ENCODE results near the gene PUS7L.
"Not testable (repeated sequence)": the region's sequence is repeated elsewhere in the genome, so short reads cannot be mapped to it uniquely, and the experiment has no call there.

The PUS7L gene, protein sequence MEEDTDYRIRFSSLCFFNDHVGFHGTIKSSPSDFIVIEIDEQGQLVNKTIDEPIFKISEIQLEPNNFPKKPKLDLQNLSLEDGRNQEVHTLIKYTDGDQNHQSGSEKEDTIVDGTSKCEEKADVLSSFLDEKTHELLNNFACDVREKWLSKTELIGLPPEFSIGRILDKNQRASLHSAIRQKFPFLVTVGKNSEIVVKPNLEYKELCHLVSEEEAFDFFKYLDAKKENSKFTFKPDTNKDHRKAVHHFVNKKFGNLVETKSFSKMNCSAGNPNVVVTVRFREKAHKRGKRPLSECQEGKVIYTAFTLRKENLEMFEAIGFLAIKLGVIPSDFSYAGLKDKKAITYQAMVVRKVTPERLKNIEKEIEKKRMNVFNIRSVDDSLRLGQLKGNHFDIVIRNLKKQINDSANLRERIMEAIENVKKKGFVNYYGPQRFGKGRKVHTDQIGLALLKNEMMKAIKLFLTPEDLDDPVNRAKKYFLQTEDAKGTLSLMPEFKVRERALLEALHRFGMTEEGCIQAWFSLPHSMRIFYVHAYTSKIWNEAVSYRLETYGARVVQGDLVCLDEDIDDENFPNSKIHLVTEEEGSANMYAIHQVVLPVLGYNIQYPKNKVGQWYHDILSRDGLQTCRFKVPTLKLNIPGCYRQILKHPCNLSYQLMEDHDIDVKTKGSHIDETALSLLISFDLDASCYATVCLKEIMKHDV

GRCh38 chr12:43758728-43759563 is at the start of gene PUS7L, which contains the start of gene IRAK4:
Gene PUS7L (minus strand): TSS chr12:43758790. CDS start chr12:43755245, 3,545 bp downstream.
Gene IRAK4 (plus strand): TSS chr12:43758951. CDS start chr12:43768112, 9,161 bp downstream.
- DNase-seq (ENCODE audit: low read depth) = peak; percentile 93

- DNase-seq (ENCODE audit: low read depth) = no peak
Observed at GRCh38 chr12:43807386-43807785, 48.8 kb upstream of the PUS7L start.

GRCh38 chr12:43806737-43807072 is 48.1 kb upstream of the PUS7L start:
- DNase-seq (ENCODE audit: low read depth) = no peak

DNA sequence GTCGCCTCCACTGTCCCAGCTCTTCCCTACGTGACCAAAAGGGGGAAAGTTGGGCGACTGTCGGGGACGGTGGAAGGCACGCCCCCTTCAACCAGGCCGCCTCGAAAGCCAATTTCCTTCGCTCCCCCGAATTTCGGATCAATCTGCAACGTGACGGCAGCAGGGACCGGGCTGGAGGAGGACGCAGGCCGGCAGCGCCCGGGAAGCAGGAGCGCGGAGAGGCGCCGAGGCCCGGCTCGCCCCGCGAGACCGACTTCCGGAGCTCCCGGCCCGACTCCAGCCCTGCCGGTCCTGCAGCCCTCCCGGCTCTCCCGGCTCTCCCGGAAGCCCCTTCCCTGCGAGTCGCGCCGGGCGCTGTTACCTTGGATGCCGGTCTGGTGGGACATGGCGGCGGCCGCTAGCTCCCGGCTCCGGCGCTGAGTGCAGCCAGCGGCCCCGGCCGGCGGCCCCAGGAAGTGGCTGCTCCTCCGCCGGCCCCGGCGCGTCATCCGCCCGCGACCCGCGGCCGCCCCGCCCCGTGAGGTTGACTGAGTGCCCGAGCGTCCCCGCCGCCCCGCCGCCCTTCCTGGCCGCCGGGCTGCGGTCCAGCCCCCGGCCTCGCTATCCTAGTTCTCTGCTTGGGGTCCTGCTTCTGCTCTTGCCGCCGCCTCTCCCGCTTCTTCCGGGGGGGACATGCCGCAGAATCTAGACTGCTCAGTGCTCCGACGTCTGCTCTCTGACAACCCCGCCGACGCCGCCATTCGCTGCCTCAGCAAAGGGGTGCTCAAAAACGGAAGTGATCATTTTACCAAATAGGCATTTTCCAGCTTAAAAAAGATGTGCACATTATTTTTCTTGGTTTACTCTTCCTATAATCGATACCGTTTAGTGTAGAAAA is 47.5 kb upstream of the PUS7L start, which contains the start of gene TWF1:
Gene TWF1, minus strand, starts transcription at position 458 of the 877 bp plus-strand sequence. Its CDS starts 72 bp downstream, at position 386.
- peak; percentile 80 for DNase-seq (ENCODE audit: low read depth)

- no peak for DNase-seq (ENCODE audit: low read depth)
Observed at GRCh38 chr12:43805149-43805859, 46.7 kb upstream of the PUS7L start.

DNA sequence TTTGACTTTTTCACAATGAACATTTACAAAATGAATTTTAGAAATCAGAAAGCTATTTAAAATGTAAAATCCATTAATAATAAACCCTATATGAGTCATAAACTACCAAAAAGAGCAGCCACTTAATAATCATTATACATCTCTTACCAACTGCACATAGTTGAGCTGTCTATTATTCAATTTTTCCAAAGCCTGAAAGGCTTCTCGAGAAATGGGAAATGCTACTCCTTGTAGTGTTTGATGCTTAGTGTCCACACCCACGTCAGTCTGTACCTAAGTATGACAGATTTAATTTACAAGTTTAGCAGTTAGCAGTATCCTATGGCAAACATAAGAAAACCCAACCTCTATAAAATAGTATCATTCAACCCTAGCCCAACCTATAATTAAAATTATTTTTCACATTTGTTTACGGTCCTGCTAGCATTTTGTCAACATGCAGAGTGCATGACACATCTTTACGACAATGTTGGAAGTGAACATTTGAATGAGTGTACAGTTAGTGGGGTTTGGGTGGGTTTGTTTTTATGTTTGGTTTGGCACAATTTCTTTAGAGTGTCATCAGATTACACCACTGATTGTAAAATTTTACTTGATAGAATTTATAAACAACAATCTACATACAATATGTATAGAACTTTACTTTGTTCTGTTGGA is 39.1 kb upstream of the PUS7L start:
- DNase-seq (ENCODE audit: low read depth) = no peak

DNA sequence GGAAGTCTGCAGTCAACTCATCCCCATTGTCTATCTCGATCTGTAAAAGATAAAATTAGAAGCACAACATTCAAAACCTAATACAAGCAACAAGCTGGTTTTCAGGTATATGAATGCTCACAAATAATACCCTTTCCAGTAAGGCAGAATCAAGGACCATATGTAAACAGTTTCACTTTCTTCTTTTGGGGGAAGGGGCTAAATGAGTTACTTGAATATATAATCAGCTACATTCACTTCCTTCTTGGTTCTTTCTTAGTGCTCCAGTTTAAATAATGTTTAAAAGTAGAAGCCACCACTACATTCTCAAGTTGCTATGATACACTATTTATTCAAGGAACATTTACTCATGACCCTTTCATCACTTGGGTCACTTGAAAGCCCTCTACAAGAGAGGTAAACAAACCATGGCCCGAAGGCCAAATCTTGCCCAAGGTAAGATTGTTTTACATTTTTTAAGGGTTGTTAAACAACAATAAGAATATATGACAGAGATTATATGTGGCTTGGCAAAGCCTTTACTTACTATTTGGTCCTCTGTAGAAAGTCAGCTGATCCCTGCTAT is 37.2 kb upstream of the PUS7L start:
- DNase-seq (ENCODE audit: low read depth) = no peak

- no peak for DNase-seq (ENCODE audit: low read depth)
Observed at GRCh38 chr12:43789941-43790340, 31.4 kb upstream of the PUS7L start.

DNA sequence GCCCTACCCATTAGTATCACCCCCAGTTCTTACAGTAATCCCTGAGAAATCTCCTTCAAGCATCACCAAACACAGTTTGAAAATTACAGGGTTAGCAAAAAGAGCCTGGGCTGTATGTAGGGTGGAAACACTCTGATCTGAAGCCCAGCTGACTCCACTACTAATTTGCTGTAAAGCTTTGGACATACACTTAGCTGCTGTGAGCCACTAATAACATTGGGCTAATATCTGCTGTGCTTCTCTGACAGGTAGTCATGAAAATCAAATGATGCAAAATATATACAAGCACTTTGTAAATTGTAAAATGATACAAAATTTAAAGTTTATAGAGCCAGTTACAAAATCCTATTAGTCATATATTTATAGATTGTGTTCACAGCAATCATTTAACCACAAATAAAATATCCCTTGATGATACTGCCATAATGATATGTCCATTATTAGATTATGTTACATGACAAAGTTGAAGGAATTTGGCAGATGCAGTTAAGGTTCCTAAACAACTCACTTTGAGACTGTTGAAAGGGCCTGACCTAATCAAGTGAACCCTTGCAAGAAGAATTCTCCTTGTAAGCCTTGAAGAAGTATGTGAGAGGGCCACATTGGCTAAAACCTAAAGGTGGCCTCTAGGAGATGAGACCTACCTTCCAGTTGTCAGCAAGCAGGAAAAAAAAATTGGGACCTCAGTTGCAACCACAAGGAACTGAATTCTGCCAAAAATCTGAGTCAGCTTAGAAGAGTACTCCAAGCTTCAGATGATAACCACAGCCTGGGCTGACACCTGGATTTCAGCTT is 28.5 kb upstream of the PUS7L start:
- no peak for DNase-seq (ENCODE audit: low read depth)

GRCh38 chr12:43776498-43776897 is 17.9 kb upstream of the PUS7L start:
- DNase-seq (ENCODE audit: low read depth) = no peak

DNA sequence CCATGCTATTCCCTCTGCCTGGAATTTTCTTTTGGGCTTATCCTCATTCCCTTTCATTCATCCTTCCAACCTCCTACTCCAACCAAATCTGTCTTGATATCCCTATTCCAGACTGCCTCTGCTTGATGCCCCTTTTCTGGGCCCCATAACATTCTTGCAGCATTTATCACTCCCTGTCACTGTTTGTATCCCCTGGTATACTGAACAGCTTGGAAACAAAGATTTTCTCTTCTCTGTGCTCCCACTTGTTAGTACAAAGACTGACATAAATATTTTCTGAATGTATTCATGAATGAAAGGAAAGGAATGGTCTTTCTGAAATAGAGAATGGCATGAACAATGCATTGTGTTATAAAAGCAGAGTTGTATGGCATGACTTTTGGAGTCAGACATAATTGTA is 7.7 kb upstream of the PUS7L start:
- DNase-seq (ENCODE audit: low read depth) = no peak

DNA sequence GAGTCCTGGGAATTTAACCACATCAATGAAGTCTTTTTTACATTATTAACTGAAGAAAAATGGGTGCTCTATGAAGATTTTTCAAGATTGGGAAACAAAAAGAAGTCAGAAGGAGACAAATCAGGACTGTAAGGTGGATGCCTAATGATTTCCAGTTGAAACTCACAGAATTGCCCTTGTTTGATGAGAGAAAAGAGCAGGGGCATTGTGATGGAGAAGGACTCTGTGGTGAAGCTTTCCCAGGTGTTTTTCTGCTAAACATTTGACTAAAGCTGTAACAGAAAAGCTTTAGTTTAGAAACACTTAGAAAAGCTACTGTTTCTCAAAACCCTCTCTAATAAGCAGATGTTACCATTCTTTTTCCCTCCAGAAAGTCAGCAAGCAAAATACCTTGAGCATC is 5.9 kb upstream of the PUS7L start:
- no peak for DNase-seq (ENCODE audit: low read depth)

DNA sequence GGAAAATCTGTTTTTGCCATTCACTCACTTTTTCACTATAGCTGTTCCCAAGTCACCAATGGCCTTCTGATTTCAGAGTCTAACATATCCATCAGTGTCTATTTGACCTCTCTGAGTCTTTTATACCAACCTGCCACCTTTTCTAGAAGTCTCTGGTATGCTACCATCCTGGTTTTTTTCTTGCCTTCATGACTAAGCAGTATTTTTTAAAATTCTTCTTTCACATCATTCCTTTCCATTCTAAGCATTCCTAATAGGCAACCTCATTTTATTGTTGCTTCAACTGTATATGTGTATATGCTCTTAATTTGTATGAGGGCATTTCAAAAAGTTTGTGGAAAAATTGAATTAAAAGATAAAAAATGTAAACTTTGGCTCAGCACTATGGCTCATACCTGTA is 5.2 kb upstream of the PUS7L start:
- no peak for DNase-seq (ENCODE audit: low read depth)

GRCh38 chr12:43762596-43762995 is 4.0 kb upstream of the PUS7L start:
- DNase-seq (ENCODE audit: low read depth) = no peak

DNA sequence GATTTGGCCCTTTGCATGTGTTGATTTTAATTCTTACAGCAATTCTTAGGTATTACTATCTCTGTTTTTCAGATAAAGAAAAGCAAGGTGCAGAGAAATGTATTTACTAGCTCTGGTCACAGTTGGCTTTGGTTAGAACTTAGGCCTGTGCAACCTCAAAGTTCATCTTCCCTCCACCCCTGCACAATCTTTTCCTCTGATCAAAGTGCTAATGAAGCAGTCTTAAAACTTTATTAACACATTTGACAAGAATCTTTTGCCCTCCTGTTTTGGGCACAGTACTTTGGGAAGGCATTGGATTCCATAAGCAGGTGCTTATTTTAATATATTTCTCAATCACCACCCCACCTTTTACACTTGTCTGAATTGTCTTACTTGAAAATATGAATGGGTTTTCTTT is 2.9 kb upstream of the PUS7L start:
- DNase-seq (ENCODE audit: low read depth) = no peak

GRCh38 chr12:43760396-43760795 is 1.8 kb upstream of the PUS7L start:
- no peak for DNase-seq (ENCODE audit: low read depth)

DNA sequence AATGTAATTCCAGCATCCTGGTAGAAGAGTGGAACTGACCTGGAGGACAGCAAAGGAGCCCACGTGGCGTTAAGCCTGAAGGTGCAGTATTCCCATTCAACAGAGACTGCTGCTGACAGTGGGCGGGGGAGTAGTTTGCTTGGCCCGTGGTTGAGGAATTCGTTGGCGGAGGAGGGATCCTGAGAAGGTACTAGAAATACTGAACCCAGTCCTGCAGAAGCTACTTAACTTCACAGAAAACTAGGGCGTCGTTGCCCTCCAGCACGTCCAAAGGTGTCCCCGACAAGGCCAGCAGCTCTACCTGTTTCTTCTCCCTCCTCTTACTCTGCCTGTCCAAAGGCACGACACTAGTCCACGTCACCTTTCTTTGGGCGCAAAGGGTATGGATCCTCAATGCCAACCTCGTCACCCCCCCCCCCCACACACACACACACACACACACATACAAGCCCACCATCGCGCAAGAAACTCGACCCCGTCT is 303 bp downstream of the PUS7L start:
- peak; percentile 7 for DNase-seq (ENCODE audit: low read depth)

- DNase-seq (ENCODE audit: low read depth) = no peak
Observed at GRCh38 chr12:43754015-43754414, 4.6 kb downstream of the PUS7L start.

- not testable (repeated sequence) for DNase-seq (ENCODE audit: low read depth)
Observed at GRCh38 chr12:43751360-43751759, 7.2 kb downstream of the PUS7L start.

Measured in activated T-cell treated with anti-CD3 and anti-CD28 coated beads for 24 hours (primary cell).